GM12878 (cell line): ENCODE results near the gene CRKL. TPM values are rescaled to one million over a fixed set of nuclear protein-coding genes. Genes with fewer than 3 reads are reported as not detected.

Source experiments
- ATAC-seq: fragments of 200-7000 bp; cut with Tn5 transposase; 3 replicates; pipeline ENCODE4 v1.9.1; 2020; ENCODE audit warnings: mild to moderate bottlenecking, moderate library complexity
- BruUV-seq: library from RNA; stranded (reverse); fragments of 400-500 nt; replicated peaks from 2 replicates; lab custom pipeline; 2021; lab: Mats Ljungman, UMichigan
- CTCF ChIA-PET: fragments of 300-600 bp; sonication (Branson Sonifier 250); formaldehyde crosslinking; extraction: SDS; loops from one replicate; lab custom pipeline; 2021; ENCODE audit warnings: inconsistent platforms; lab: Yijun Ruan, JAX
- POLR2A ChIA-PET: fragments of 350-600 bp; formaldehyde crosslinking; extraction: SDS; loops from one replicate; lab custom pipeline; 2021; ENCODE audit warnings: inconsistent platforms; lab: Charles Lee
- RAD21 ChIA-PET: fragments of 300-600 bp; sonication (Branson Sonifier 250); formaldehyde crosslinking; loops from one replicate; lab custom pipeline; 2023; ENCODE audit warnings: antibody characterized with exemption; ENCODE audit not compliant: unreplicated experiment; lab: Charles Lee
- SMC1A ChIA-PET: fragments of 300-600 bp; sonication (Branson Sonifier 250); formaldehyde crosslinking; loops from one replicate; lab custom pipeline; 2023; ENCODE audit not compliant: unreplicated experiment, uncharacterized antibody; lab: Charles Lee
- DNase-seq: peaks from one replicate; pipeline ENCODE4 v3.0.0-alpha.2; 2011; ENCODE audit warnings: low read depth, low spot score
- FAIRE-seq: peaks from 3 replicates; lab custom pipeline; 2011; peaks lifted over from hg19 to GRCh38; lab: Jason Lieb, UNC
- H2AFZ ChIP-seq: 2 replicates; pipeline ENCODE4 v1.6.0; 2011; ENCODE audit warnings: low read depth, low read length, control low read depth; ENCODE audit not compliant: control insufficient read depth
- H3K27ac ChIP-seq: 2 replicates; pipeline ENCODE4 v1.5.1; 2011; ENCODE audit warnings: control low read depth; ENCODE audit not compliant: control insufficient read depth, insufficient read depth
- H3K27me3 ChIP-seq, 2 experiments: replicated peaks in 1 of 2; 2 replicates each; pipeline versions ENCODE4 v1.6.0 to v1.6.1; 2011; ENCODE audit warnings: low read length in 1 of 2; ENCODE audit not compliant: control insufficient read depth in 2 of 2, insufficient read depth in 2 of 2
- H3K36me3 ChIP-seq, 2 experiments: 2 replicates each; pipeline ENCODE4 v1.5.1; 2011; ENCODE audit warnings: low read length in 1 of 2; ENCODE audit not compliant: control insufficient read depth in 2 of 2, insufficient read depth in 2 of 2
- H3K4me1 ChIP-seq: 2 replicates; pipeline ENCODE4 v1.6.1; 2011; ENCODE audit warnings: mild to moderate bottlenecking, low read length, moderate library complexity, mixed read lengths; ENCODE audit not compliant: control insufficient read depth, insufficient read depth
- H3K4me2 ChIP-seq: 2 replicates; pipeline ENCODE4 v1.6.0; 2011; ENCODE audit warnings: control low read depth; ENCODE audit not compliant: control insufficient read depth, insufficient read depth
- H3K4me3 ChIP-seq: fragments of 200-600 bp; sonication (generic); 2 replicates; pipeline ENCODE4 v1.5.1; 2016
- H3K79me2 ChIP-seq: 2 replicates; pipeline ENCODE4 v1.6.0; 2011; ENCODE audit warnings: low read length; ENCODE audit not compliant: control insufficient read depth, insufficient read depth
- H3K9ac ChIP-seq: 2 replicates; pipeline ENCODE4 v1.8.0; 2011; ENCODE audit warnings: low read length, control low read depth, mixed read lengths; ENCODE audit not compliant: control insufficient read depth, insufficient read depth
- H3K9me3 ChIP-seq: replicated peaks from 3 replicates; pipeline ENCODE4 v1.5.1; 2011; ENCODE audit warnings: mild to moderate bottlenecking, low read length; ENCODE audit not compliant: control insufficient read depth, insufficient read depth
- H4K20me1 ChIP-seq: 2 replicates; pipeline ENCODE4 v1.6.0; 2011; ENCODE audit not compliant: control insufficient read depth, insufficient read depth
- CBX3 ChIP-seq: fragments of 200-600 bp; sonication (generic); IDR thresholded peaks from 2 replicates; pipeline ENCODE4 v1.6.1; 2016; ENCODE audit warnings: low read depth, borderline replicate concordance
- EP300 ChIP-seq, 2 experiments: fragments of 150-350 bp in 1 of 2; IDR thresholded peaks; 2 replicates each; pipeline ENCODE4 v1.6.1; 2011 to 2012; ENCODE audit warnings: low read depth in 2 of 2, low read length in 2 of 2, borderline replicate concordance in 1 of 2, improper control_type of control experiment in 1 of 2, inconsistent platforms in 1 of 2; ENCODE audit not compliant: control insufficient read depth in 1 of 2
- NRF1 ChIP-seq: conservative IDR thresholded peaks from 2 replicates; pipeline ENCODE4 v1.6.1; 2011; ENCODE audit warnings: mild to moderate bottlenecking, low read depth, low read length, improper control_type of control experiment
- PRDM15 ChIP-seq: fragments of 450-650 bp; formaldehyde crosslinking; IDR thresholded peaks from 2 replicates; pipeline ENCODE4 v1.4.0; 2020; ENCODE audit warnings: mild to moderate bottlenecking, moderate library complexity
- REST ChIP-seq: IDR thresholded peaks from 2 replicates; pipeline ENCODE4 v1.6.1; 2012; ENCODE audit warnings: mild to moderate bottlenecking, low read depth, low read length
- ZNF687 ChIP-seq: fragments of 450-650 bp; IDR thresholded peaks from 2 replicates; pipeline ENCODE4 v1.6.1; 2017; ENCODE audit warnings: mild to moderate bottlenecking, moderate library complexity
- WGBS: methylation state at CpG from one replicate; pipeline ENCODE4 v1.1.6; 2016; ENCODE audit warnings: low lambda C conversion rate; ENCODE audit not compliant: insufficient replicate concordance, insufficient coverage; ENCODE audit errors: missing lambda C conversion rate; 5-methylcytosine and 5-hydroxymethylcytosine counted together
- in situ Hi-C: fragments of 300-500 bp; cut with MboI; formaldehyde crosslinking; loops from 9 replicates; pipeline ENCODE4 v1.14.3; 2018; ENCODE audit warnings: mixed read lengths
- intact Hi-C: fragments of 100-400 bp; cut with micrococcal nuclease; formaldehyde crosslinking; loops from one replicate; pipeline ENCODE4 v1.14.2; 2022; ENCODE audit not compliant: unreplicated experiment
- polyA plus RNA-seq, 11 experiments: library from polyadenylated mRNA; depleted of rRNA in 4 of 11; unstranded in 6 of 11; stranded (reverse) in 5 of 11; fragments of >200 nt; fragmentation: Nextera tagmentation in 4 of 11; fragmentation: Illumina TruSeq in 1 of 11; extraction: Ambion mirVana in 4 of 11; extraction: Trizol in 1 of 11; gene quantifications; 1 replicate in 1 of 11; 2 replicates in 10 of 11; pipeline versions ENCODE4 v1.2.1 to v1.2.3, GENCODE V29; 2011 to 2016; ENCODE audit warnings: inconsistent platforms in 2 of 11, missing spikeins in 2 of 11, low read depth in 1 of 11
- total RNA-seq, 4 experiments: library from RNA; depleted of rRNA in 3 of 4; stranded (reverse); fragments of >200 nt in 3 of 4; fragmentation: Illumina TruSeq in 1 of 4; extraction: Trizol in 1 of 4; gene quantifications; 2 replicates each; pipeline versions ENCODE4 v1.2.1 to v1.2.3, GENCODE V29; 2013 to 2021

The CRKL gene
- total and polyA plus RNA-seq, 10 of the 15 experiments (the other 5 are each of a cell fraction or from before 2014, with no cell fraction given) = 12.6 to 61.2 (median 32.7) TPM

- Histone ChIP-seq H3K9me3 (no peaks in the 10 kb centered on the region), H3K4me3 (no peak overlapping the region), H2AFZ (no peak overlapping the region), H3K4me2 (no peak overlapping the region), H3K79me2 (no peaks in the 10 kb centered on the region), H4K20me1 (no peaks in the 10 kb centered on the region; the same call in 1 of the 2 replicates), H3K27ac (no peak overlapping the region), H3K27me3 (peaks cover 2 to 4% of the 10 kb centered on the region in 2 experiments; a peak in 3 of 4 replicates), H3K4me1 (peaks cover 3% of the 10 kb centered on the region; the same call in 1 of the 2 replicates), H3K9ac (no peak overlapping the region), H3K36me3 (no peaks in the 10 kb centered on the region)
- ChIA-PET RAD21 (no interaction called here), POLR2A (no interaction called here), CTCF (interaction anchor here (0.8 kb wide), 1 partner anchor 14 kb away, joined by 3 read pairs; the partner anchor contains the start of gene LZTR1), SMC1A (no interaction called here)
- BruUV-seq = no TSS peak
- intact Hi-C loops (no loop called here), in situ Hi-C loops (no loop called here)
- 52% methylated on average over 11 of the region's 19 CpGs for WGBS
- FAIRE-seq (no peak), ATAC-seq (no peak), DNase-seq (no peak)
- TF ChIP-seq NRF1 = no peak
- no peak for TF ChIP-seq EP300 (IDR thresholded peaks at IDR 0.05; ENCODE audit: borderline replicate concordance in 1 of 2, control insufficient read depth in 1 of 2, low read depth in 2 of 2, low read length in 2 of 2)
- no peak for TF ChIP-seq PRDM15 (CRISPR knock-in tag)
- TF ChIP-seq ZNF687 = no peak
- no peak for TF ChIP-seq REST
- TF ChIP-seq CBX3 = no peak
Observed at GRCh38 chr22:20967697-20968211, 50.5 kb downstream of the CRKL start.
